C4-2B (cell line): ENCODE measurements around the gene RHOG.

Experiments used
- H3K27ac ChIP-seq: fragments of 450-650 bp; 2 replicates; pipeline ENCODE4 v1.5.1; 2017
- CTCF ChIP-seq: fragments of 450-650 bp; conservative IDR thresholded peaks from 2 replicates; pipeline ENCODE4 v1.5.1; 2017; ENCODE audit warnings: mild to moderate bottlenecking
- ZFX ChIP-seq: fragments of 450-650 bp; IDR thresholded peaks from 2 replicates; pipeline ENCODE4 v1.6.1; 2017

Gene RHOG

GRCh38 chr11:3807909-3808860 is 32.6 kb downstream of the RHOG start, which contains the start of gene PGAP2:
Gene PGAP2, plus strand, starts transcription at chr11:3808560. Its CDS starts 2,700 bp downstream, at chr11:3811260.
- TF ChIP-seq CTCF (peak; percentile 78), ZFX (peak; percentile 21; the same call in 1 of the 2 replicates)
- peak within 1 kb of the TSS; percentile 82 for H3K27ac ChIP-seq

- no peak overlapping the region for H3K27ac ChIP-seq
- no peak for TF ChIP-seq CTCF
- no peak for TF ChIP-seq ZFX
Observed at GRCh38 chr11:3803726-3804495, 36.8 kb downstream of the RHOG start.

- TF ChIP-seq CTCF (no peak), ZFX (no peak)
- H3K27ac ChIP-seq, result no peak overlapping the region
Observed at GRCh38 chr11:3802011-3802790, 38.6 kb downstream of the RHOG start.

GRCh38 chr11:3799873-3800272 is 40.9 kb downstream of the RHOG start:
- no peak overlapping the region for H3K27ac ChIP-seq
- no peak for TF ChIP-seq ZFX
- no peak for TF ChIP-seq CTCF

- no peak for TF ChIP-seq ZFX
- TF ChIP-seq CTCF, result no peak
- no peak overlapping the region; the same call in 1 of the 2 replicates for H3K27ac ChIP-seq
Observed at GRCh38 chr11:3799143-3799542, 41.6 kb downstream of the RHOG start.

- peak within 1 kb of the TSS; percentile 93 for H3K27ac ChIP-seq
- no peak for TF ChIP-seq CTCF
- peak; percentile 89 for TF ChIP-seq ZFX
Observed at GRCh38 chr11:3797329-3798090, 43.2 kb downstream of the RHOG start, which contains the start of gene NUP98. Gene NUP98, minus strand, starts transcription at chr11:3797554. Its CDS starts 15,437 bp downstream, at chr11:3782117.
